Duodenal mucosa (tissue), 2 donors: ENCODE data around the gene GRIN2A.

Experiments used
- H3K27ac ChIP-seq: one replicate; pipeline ENCODE4 v1.7.0; 2013; ENCODE audit warnings: low read depth, low read length
- H3K27me3 ChIP-seq, 2 donors: one replicate each; pipeline ENCODE4 v1.7.0; 2013; ENCODE audit warnings: low read length in 2 of 2, control low read depth in 1 of 2; ENCODE audit not compliant: insufficient read depth in 2 of 2, control insufficient read depth in 1 of 2
- H3K36me3 ChIP-seq, 2 donors: one replicate each; pipeline ENCODE4 v1.7.0; 2013; ENCODE audit warnings: low read length in 2 of 2, control low read depth in 1 of 2; ENCODE audit not compliant: insufficient read depth in 2 of 2, control insufficient read depth in 1 of 2
- H3K4me1 ChIP-seq, 2 donors: one replicate each; pipeline ENCODE4 v1.7.0; 2013; ENCODE audit warnings: low read length in 2 of 2, control low read depth in 1 of 2; ENCODE audit not compliant: insufficient read depth in 2 of 2, control insufficient read depth in 1 of 2
- H3K4me3 ChIP-seq, 2 donors: one replicate each; pipeline ENCODE4 v1.7.0; 2013; ENCODE audit warnings: low read length in 2 of 2, low read depth in 1 of 2
- H3K9ac ChIP-seq, 2 donors: one replicate each; pipeline ENCODE4 v1.7.0; 2013; ENCODE audit warnings: low read length in 2 of 2, low read depth in 1 of 2
- H3K9me3 ChIP-seq, 2 donors: one replicate each; pipeline ENCODE4 v1.7.0; 2013; ENCODE audit warnings: low read length in 2 of 2, control low read depth in 1 of 2; ENCODE audit not compliant: control insufficient read depth in 1 of 2

Gene GRIN2A

DNA sequence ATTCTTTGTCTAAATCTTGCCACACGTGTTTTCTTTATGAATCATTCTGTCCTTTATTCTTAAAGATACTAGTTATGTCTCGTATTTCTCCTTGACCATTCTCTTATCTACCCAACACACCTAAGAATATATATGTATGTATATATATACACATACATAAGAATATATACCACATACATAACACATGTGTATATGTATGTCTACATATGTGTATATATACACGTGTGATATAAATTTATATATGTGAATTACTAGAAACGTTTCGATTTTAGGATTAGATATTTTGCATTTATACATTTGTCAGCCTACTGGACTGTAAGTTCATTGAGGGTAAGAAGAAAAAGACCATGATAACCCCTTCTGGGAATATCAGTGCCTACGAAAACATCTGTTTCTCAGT lies 388.6 kb downstream of the GRIN2A start:
- no peak overlapping the region for H3K9ac ChIP-seq
- H3K27me3 ChIP-seq, result peaks cover 0 to 4% of the 10 kb centered on the region in 2 donors
- H3K27ac ChIP-seq, result no peak overlapping the region
- H3K9me3 ChIP-seq, result no peaks in the 10 kb centered on the region
- no peaks in the 10 kb centered on the region for H3K36me3 ChIP-seq
- H3K4me3 ChIP-seq, result no peak overlapping the region
- H3K4me1 ChIP-seq, result no peaks in the 10 kb centered on the region

DNA sequence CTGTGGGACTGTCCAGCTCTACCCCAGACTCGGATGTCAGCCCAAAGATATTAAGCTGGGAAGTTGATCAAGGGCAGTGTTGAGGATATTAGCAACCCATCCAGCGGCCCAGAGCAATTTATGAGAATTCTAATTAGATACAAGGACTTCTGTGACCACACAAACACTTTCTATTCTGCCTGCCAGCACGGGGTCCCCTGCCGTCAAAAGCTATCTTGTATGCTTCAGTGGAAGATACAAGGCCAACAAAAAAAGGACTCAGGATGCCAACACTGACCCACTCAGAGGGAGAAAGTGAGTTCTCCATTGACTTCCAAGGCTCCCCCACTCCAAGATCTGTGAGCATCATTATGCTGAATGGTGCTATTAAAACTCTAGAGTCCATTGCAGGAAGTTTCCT lies 390.7 kb downstream of the GRIN2A start:
- no peak overlapping the region for H3K27ac ChIP-seq
- no peaks in the 10 kb centered on the region for H3K36me3 ChIP-seq
- no peak overlapping the region for H3K4me3 ChIP-seq
- peaks cover 0 to 3% of the 10 kb centered on the region in 2 donors for H3K27me3 ChIP-seq
- H3K9ac ChIP-seq, result no peak overlapping the region
- no peaks in the 10 kb centered on the region for H3K9me3 ChIP-seq
- H3K4me1 ChIP-seq, result no peaks in the 10 kb centered on the region

DNA sequence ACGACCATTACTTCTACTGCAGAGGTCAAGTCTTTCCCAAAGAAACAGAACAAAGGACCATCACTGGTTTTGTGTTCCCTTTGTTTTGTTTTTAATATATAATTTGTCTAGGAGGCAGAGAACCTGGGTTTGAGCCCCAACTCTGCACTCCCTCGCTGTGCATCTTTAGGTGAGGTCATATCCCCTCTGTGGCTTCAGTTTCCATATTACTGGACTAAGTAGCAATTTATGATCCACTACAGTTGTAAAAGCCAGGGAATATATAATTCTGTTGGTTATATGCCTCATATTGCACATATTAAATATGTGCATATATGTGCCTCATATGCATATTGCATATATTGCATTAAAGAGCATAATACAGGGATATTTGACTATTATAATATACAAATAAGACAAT lies 392.0 kb downstream of the GRIN2A start:
- H3K36me3 ChIP-seq, result no peaks in the 10 kb centered on the region
- H3K9me3 ChIP-seq, result no peaks in the 10 kb centered on the region
- H3K4me1 ChIP-seq, result no peaks in the 10 kb centered on the region
- H3K27ac ChIP-seq, result no peak overlapping the region
- H3K4me3 ChIP-seq, result no peak overlapping the region
- no peaks in the 10 kb centered on the region for H3K27me3 ChIP-seq
- no peak overlapping the region for H3K9ac ChIP-seq

DNA sequence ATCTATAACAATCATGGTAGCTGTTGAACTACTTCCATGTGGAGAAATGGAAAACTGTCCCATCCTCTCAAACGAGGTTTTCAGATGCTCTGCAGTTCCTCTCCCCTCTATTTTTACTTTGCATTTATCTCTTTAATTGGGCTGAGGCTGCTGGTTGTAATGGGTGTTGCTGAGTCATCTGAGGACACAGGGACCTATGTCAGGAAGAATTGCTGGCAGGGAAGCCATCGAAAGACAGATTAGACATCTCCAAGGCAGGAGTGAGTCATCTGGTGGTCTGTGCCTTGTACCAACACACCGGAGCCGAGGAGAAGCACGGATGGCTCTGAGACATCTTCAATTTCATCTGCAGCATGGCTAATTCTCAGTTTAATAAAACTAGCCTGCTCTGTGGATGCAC lies 394.5 kb downstream of the GRIN2A start:
- H3K9ac ChIP-seq, result no peak overlapping the region
- H3K4me1 ChIP-seq, result no peaks in the 10 kb centered on the region
- no peaks in the 10 kb centered on the region for H3K27me3 ChIP-seq
- no peaks in the 10 kb centered on the region for H3K36me3 ChIP-seq
- H3K27ac ChIP-seq, result no peak overlapping the region
- H3K4me3 ChIP-seq, result no peak overlapping the region
- H3K9me3 ChIP-seq, result no peaks in the 10 kb centered on the region

DNA sequence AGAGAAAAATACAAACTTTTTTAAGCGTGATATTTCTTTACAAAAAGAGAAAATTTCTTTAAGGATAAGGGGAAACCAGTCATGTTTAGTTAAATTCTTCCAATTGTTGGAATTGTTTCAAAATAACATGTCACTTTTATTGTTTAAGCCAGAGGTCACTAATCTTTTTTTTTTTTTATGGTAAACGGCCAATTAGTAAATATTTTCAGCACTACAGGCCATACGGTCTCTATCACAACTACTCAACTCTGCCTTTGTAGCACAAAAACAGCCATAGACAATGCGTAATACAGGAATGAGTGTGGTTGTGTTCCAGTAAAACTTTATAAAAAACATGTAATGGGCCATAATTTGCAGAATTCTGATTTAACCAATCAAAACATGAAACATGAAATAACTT lies 401.4 kb downstream of the GRIN2A start:
- no peak overlapping the region for H3K27ac ChIP-seq
- H3K9ac ChIP-seq, result no peak overlapping the region
- H3K9me3 ChIP-seq, result no peaks in the 10 kb centered on the region
- no peaks in the 10 kb centered on the region for H3K27me3 ChIP-seq
- H3K36me3 ChIP-seq, result no peaks in the 10 kb centered on the region
- no peak overlapping the region for H3K4me3 ChIP-seq
- no peaks in the 10 kb centered on the region for H3K4me1 ChIP-seq

DNA sequence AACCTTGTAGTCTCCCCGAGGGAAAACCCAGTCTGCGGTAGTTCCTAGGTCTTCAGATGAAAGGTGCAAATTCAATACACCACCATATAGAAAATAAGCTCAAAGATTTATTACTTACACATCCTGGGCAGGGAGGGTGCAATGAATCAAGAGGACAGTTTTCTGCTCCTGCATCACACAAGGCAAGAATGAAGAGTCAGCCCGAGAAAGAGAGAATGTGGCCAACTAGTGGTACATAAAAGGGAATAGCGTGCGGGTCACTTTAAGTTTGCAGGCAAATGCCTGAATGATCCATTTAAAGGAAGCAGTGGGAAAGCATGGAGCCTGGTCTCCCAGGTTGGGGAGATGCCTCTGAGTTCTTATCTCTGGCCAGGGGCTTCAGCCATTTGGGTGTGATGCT lies 403.4 kb downstream of the GRIN2A start:
- no peaks in the 10 kb centered on the region for H3K36me3 ChIP-seq
- H3K9me3 ChIP-seq, result no peaks in the 10 kb centered on the region
- no peak overlapping the region for H3K9ac ChIP-seq
- H3K27ac ChIP-seq, result no peak overlapping the region
- no peaks in the 10 kb centered on the region for H3K27me3 ChIP-seq
- H3K4me1 ChIP-seq, result no peaks in the 10 kb centered on the region
- H3K4me3 ChIP-seq, result no peak overlapping the region

DNA sequence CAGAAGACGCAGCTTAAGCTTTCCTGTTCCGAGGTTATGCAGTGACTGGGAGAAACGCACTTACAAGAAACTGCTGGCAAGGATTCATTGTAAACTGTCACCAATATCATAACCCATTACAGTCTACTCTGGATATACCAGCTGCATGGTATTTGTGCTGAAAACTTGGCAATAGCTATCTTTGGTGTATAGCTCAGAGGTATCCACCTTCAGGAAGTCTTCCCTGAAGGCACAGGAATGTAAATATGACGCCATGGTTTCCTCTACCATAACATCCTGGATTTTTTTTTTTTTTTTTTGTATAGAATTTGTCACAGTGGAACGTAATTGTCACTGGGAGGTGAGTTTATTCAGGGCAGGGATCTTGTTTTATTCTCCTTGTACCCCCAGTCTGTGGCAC lies 406.2 kb downstream of the GRIN2A start:
- Histone ChIP-seq H3K36me3 (no peaks in the 10 kb centered on the region), H3K27me3 (no peaks in the 10 kb centered on the region), H3K4me1 (no peaks in the 10 kb centered on the region), H3K9ac (no peak overlapping the region), H3K9me3 (no peaks in the 10 kb centered on the region), H3K4me3 (no peak overlapping the region), H3K27ac (no peak overlapping the region)

DNA sequence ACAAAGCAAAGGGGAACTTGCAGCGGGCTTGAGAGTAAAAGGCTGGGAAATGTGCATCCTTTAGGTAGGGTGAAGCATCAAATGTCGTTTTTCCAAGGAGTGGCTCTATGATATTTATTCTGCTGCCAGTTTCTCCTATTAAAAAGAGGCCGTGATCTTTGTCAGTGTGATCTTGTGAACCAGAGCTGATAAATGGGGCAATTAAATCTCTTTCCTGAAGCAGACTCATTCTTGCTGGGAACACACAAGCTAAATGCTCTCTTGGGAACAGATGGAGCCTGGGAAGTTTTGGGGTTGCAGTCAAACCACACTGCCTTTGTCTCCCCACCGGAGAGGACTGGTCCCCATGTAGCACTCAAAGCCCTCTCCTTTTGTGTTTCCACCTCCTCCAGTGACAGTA lies 408.9 kb downstream of the GRIN2A start:
- H3K4me3 ChIP-seq, result no peak overlapping the region
- H3K27ac ChIP-seq, result no peak overlapping the region
- no peaks in the 10 kb centered on the region for H3K4me1 ChIP-seq
- no peaks in the 10 kb centered on the region for H3K9me3 ChIP-seq
- no peaks in the 10 kb centered on the region for H3K27me3 ChIP-seq
- no peaks in the 10 kb centered on the region for H3K36me3 ChIP-seq
- H3K9ac ChIP-seq, result no peak overlapping the region

DNA sequence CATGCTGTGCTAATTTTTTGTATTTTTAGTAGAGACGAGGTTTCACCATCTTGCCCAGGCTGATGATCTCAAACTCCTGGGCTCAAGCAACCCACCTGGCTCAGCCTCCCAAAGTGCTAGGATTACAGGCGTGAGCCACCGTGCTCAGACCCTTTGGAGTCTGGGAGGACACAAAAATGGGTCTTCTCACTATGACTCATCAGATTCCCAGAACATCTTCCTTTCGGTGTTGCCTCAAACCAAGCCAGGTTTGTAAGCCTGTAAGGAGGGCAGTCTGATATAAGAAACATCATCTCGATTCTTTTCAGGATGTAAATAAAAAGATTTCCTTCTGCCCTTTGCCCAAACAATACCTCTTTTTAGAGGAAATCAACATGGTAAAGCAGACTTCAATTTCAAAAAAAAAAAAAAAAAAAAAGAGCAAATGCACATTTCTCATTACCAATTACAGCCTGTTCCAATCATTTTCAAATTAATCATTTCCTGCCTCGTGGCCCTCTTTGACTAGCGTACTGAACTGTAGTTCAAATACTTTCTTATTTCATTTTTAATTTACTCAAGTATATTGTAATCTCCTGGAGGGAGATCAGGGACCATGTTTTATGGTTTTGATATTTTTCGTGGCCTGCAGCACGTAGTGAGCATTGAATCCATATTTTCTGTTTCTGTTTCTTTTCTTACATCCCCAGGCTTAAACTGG lies 409.6 kb downstream of the GRIN2A start:
- Histone ChIP-seq H3K36me3 (no peaks in the 10 kb centered on the region), H3K27ac (no peak overlapping the region), H3K27me3 (no peaks in the 10 kb centered on the region), H3K9ac (no peak overlapping the region), H3K4me1 (no peaks in the 10 kb centered on the region), H3K9me3 (no peaks in the 10 kb centered on the region), H3K4me3 (no peak overlapping the region)

DNA sequence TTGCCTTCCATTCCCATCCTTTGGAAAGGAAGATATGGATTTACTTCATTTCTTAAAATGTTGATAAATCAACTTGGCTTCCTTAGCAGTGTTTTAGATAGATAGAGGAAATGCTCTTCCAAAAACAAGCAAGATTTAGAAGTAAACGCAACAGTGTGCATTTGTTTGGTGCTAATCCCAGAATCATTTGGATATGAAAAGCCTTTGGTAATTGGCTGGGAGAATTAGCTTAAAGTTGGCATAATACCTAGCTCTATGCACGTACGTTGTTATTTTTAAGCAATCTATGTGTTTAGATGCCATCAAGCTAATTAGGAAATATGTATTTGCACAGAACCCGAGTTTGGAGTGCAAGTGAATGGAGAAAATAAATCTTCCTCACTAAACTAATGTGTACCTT lies 415.3 kb downstream of the GRIN2A start:
- H3K9ac ChIP-seq, result no peak overlapping the region
- H3K4me1 ChIP-seq, result no peaks in the 10 kb centered on the region
- H3K9me3 ChIP-seq, result no peaks in the 10 kb centered on the region
- H3K4me3 ChIP-seq, result no peak overlapping the region
- no peaks in the 10 kb centered on the region for H3K36me3 ChIP-seq
- no peak overlapping the region for H3K27ac ChIP-seq
- no peaks in the 10 kb centered on the region for H3K27me3 ChIP-seq

DNA sequence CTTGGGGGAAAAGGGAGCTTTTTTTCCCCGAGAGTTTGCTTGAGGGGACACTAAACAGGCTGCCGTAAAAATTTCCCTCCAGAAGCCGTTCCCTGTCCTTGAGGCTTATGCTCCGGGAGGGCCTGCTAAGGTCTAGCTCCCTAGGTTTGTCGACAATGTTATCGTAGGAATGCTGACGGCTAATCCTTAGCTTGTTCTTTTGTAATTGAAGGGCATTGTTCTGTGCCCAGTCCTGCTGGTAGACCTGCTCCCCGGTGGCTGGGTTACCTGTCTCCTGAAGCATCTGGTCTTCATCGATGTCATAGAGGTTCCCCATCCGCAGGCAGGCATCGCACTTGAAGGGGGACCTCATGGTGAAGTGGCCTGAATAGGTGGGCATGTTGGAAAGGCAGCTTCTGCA lies 418.7 kb downstream of the GRIN2A start:
- Histone ChIP-seq H3K27me3 (no peaks in the 10 kb centered on the region), H3K27ac (no peak overlapping the region), H3K4me3 (no peak overlapping the region)

More for the DNA sequence above, 418.7 kb downstream of the GRIN2A start:
- Histone ChIP-seq H3K9ac (no peak overlapping the region), H3K4me1 (no peaks in the 10 kb centered on the region), H3K36me3 (no peaks in the 10 kb centered on the region), H3K9me3 (no peaks in the 10 kb centered on the region)
